Glomerular endothelial cell (primary cell): ENCODE data around the gene LRRN2. TPM values are rescaled to one million over a fixed set of nuclear protein-coding genes. Genes with fewer than 3 reads are reported as not detected.

Experiments
- DNase-seq: peaks from one replicate; pipeline ENCODE4 v3.0.0-alpha.2; 2011; ENCODE audit warnings: low read depth, low spot score; ENCODE audit errors: extremely low read depth
- total RNA-seq: library from RNA; depleted of rRNA; stranded (reverse); fragments of >200 nt; gene quantifications from 2 replicates; pipeline ENCODE4 v1.2.3, GENCODE V29; 2015

LRRN2 gene
- total RNA-seq, 1 donor from 2014 or later: not detected

GRCh38 chr1:204607910-204608309 is 77.6 kb downstream of the LRRN2 start:
- DNase-seq: no peak

DNA sequence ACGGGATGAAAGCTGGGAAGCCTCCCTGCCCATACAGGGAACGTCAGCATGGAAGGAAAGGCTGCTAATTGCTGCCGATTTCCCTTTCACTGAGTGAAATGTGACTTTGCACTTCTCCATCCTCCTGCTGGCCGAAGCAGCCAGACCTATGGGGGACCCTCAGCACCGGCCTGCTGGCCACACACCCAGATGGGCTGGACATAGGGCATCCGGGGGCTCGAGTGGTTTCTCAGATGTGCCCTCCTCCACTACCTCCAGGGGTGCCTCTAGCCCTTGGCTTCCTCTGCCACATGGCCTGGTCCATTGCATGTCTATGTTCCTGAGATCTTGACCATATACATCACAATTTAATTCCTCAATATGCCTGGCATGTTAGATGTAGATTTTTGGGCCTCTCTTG is 79.7 kb downstream of the LRRN2 start:
- DNase-seq: no peak

GRCh38 chr1:204602871-204603542 is 82.5 kb downstream of the LRRN2 start:
- DNase-seq: no peak

DNA sequence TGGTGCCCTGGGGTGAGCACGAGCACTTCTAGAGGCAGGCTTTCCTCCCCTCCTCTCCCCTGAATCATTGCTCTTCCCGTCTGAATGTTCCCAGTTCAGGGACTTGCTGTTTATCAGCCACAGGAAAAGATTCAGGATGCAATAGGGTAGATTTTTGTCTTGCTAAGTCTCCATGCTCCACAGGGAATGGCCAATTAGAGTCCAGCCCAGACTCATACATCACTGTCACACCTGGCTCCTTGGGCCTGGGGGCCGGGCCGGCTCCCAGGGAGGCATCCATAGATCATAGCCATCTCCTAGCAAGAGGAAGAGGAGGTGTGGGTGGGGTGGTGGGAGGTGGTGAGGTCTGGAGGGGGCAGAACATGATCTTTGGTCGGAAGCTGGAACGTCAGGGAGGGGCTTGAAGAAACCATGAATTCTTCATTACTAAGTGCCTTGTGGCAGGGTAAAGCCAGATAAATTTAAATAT is 83.4 kb downstream of the LRRN2 start:
- DNase-seq: no peak

DNA sequence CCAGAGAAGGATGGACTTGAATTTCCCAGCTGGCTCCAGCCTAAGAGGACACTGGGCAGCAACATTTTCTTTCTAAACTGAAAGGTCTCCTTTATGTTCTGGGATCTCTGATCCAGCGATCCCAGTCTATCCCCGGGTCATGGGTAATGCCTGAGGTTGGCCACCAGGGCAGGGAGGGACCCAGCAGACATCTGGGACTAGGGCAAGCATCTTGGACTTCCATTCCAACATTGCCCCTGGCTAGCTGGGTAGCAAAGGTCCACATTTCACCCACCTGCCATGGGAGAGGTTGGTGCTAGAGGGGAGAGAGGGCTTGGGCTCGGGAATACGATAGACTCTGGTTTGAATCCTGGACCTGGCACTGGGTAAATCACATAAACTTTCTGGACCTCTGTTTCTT is 84.6 kb downstream of the LRRN2 start:
- DNase-seq: no peak

DNA sequence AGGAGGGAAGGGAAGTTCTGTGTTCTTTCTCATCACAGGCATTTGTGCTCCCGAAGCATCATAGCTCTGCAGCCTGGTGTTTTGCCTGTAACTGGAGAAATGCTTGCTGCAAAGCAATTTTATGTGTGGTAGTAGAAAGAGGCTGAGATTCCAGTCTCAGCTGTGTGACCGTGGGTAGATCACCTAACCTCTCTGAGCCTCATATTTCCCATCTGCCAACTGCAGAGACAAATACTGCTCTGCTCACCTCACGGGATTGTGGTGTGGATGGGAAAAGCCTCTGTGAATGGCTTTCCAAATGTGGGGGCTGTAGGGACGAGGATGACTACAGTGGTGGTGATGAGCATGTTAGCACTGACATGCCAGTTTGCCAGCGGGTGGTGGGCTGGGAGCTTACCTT is 85.3 kb downstream of the LRRN2 start:
- no peak for DNase-seq

GRCh38 chr1:204599596-204599995 is 85.9 kb downstream of the LRRN2 start:
- DNase-seq: no peak

GRCh38 chr1:204599098-204599497 is 86.4 kb downstream of the LRRN2 start:
- no peak for DNase-seq

GRCh38 chr1:204598319-204598969 is 87.1 kb downstream of the LRRN2 start:
- no peak for DNase-seq

- no peak for DNase-seq
Observed at GRCh38 chr1:204592246-204592948, 93.1 kb downstream of the LRRN2 start.

GRCh38 chr1:204591473-204592090 is 94.0 kb downstream of the LRRN2 start:
- DNase-seq: no peak

GRCh38 chr1:204589409-204590038 is 96.0 kb downstream of the LRRN2 start:
- no peak for DNase-seq

DNA sequence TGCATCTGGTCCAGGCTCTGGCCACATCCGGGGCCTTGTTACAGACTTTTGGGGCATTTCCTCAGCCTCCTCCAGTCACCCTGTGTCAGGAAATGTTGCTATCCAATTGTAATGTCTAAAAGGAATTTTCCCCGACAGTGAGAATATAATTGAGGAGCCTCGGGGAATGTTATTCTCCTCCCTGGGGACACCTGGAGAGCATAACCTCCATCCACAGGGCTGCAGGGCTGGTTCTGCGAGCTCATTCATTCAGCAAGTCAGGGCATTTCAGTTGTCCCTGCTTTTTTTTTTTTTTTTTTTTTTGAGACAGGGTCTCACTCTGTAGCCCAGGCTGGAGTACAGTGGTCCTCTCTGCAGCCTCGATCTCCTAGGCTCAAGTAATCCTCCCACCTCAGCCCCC is 96.7 kb downstream of the LRRN2 start:
- no peak for DNase-seq

DNA sequence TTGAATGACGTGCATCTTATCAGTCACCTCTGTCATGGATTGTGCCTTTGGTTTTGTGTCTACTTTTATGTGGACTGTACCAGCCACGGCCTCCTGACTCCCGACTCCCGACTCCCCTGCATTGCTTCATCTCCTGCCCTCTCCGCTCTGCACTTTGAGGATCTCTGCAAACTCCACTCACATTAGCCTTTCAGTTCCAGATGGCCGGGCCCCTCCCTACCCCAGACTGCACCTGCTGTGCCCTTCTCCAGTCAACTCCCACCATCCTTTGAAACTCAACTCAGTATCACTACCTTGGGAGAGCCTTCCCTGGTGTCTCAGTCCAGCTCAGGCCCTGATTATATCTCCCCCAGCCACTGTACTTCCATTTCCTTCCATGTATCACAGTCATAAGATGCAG is 97.9 kb downstream of the LRRN2 start:
- no peak for DNase-seq

GRCh38 chr1:204584699-204585372 is 100.7 kb downstream of the LRRN2 start:
- DNase-seq: no peak

DNA sequence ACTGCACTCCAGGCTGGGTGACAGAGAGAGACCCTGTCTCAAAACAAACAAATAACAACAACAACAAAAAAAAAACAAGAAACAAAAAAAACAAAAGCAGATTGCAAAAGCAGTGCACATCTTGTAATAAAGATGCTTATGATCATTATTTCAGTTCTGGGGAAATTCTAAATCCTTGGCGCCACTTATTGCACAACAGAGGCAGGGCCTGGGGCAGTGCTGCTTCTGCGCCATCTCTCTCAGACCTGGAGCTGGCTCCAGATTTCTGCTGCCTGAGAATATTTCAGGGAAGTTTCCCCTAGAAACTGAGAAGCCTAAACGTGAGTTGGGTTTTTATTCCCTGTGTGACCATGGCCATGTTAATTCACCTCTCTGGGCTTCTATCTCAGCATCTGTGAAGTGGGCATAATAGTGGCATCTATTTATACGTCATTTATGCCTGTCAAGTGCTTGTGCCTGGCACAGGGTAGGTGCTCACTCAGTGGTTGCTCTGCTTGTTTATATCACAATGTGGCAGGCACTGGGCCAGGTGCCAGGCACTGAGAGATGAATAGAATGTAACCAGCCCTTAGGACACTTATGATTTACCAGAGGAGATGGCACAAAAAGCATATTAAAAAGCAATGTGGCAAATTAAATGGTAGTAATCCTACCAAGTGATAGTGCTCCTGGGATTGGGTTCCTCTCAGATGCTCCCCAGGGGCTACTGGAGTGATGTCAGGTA is 101.5 kb downstream of the LRRN2 start:
- DNase-seq: no peak

GRCh38 chr1:204581759-204582158 is 103.8 kb downstream of the LRRN2 start:
- DNase-seq: no peak

GRCh38 chr1:204580862-204581261 is 104.7 kb downstream of the LRRN2 start:
- DNase-seq: no peak

DNA sequence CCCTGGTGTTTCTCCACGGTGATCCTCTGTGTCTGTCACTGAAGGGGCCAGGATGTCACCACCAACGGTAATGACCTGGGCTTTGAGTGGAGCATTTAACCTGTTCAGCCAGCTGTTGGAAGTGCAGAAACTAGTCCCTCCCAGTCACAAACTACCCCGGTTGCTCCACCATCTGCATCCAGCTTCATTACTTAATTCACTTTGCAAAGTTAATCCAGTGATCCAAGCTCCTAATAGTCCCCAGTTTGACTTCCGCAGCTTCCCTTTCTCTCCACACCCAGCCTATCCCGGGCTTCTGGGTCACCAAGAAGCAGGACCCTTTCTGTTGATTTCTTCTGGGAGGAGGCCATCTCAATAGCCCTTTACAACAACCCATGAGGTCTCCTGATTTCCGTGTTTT is 105.9 kb downstream of the LRRN2 start:
- DNase-seq: no peak
